MM.1S (cell line): ENCODE measurements around the gene RCHY1.
"Not testable (repeated sequence)": the region's sequence is repeated elsewhere in the genome, so short reads cannot be mapped to it uniquely, and the experiment has no call there.

Experiments
- DNase-seq: peaks from one replicate; pipeline ENCODE4 v3.0.0-alpha.2; 2015
- H2AFZ ChIP-seq: fragments of 300-600 bp; sonication (generic); 2 replicates; pipeline ENCODE4 v1.6.0; 2016; ENCODE audit warnings: antibody characterized with exemption, low read length
- H3F3A ChIP-seq: fragments of 300-600 bp; sonication (generic); 2 replicates; pipeline ENCODE4 v1.6.1; 2016; ENCODE audit warnings: mild to moderate bottlenecking, antibody characterized with exemption, low read length, moderate library complexity, mixed read lengths; ENCODE audit not compliant: insufficient read depth
- H3K27ac ChIP-seq: fragments of 300-600 bp; sonication (generic); 2 replicates; pipeline ENCODE4 v1.5.1; 2016; ENCODE audit warnings: mild to moderate bottlenecking, low read length
- H3K27me3 ChIP-seq: fragments of 300-600 bp; sonication (generic); replicated peaks from 2 replicates; pipeline ENCODE4 v1.6.0; 2016; ENCODE audit warnings: low read length; ENCODE audit not compliant: insufficient read depth
- H3K36me3 ChIP-seq: fragments of 300-600 bp; sonication (generic); replicated peaks from 2 replicates; pipeline ENCODE4 v1.6.1; 2016; ENCODE audit warnings: mild to moderate bottlenecking, low read length, mixed read lengths; ENCODE audit not compliant: insufficient read depth
- H3K4me1 ChIP-seq: fragments of 300-600 bp; sonication (generic); 2 replicates; pipeline ENCODE4 v1.6.1; 2016; ENCODE audit warnings: low read length, mixed read lengths
- H3K4me2 ChIP-seq: fragments of 300-600 bp; sonication (generic); 2 replicates; pipeline ENCODE4 v1.6.0; 2016; ENCODE audit warnings: low read depth, low read length
- H3K4me3 ChIP-seq: fragments of 300-600 bp; sonication (generic); 2 replicates; pipeline ENCODE4 v1.5.1; 2016; ENCODE audit warnings: low read length, mixed read lengths
- H3K79me2 ChIP-seq: fragments of 300-600 bp; sonication (generic); 2 replicates; pipeline ENCODE4 v1.6.1; 2016; ENCODE audit warnings: mixed run types, low read length, mixed read lengths
- H3K9ac ChIP-seq: fragments of 300-600 bp; sonication (generic); 2 replicates; pipeline ENCODE4 v1.6.1; 2016; ENCODE audit warnings: low read length, mixed read lengths
- H3K9me2 ChIP-seq: fragments of 300-600 bp; sonication (generic); replicated peaks from 2 replicates; pipeline ENCODE4 v1.6.1; 2016; ENCODE audit warnings: mild to moderate bottlenecking, low read length, mixed read lengths; ENCODE audit not compliant: insufficient read depth
- H3K9me3 ChIP-seq: fragments of 300-600 bp; sonication (generic); replicated peaks from 2 replicates; pipeline ENCODE4 v1.6.1; 2016; ENCODE audit warnings: mild to moderate bottlenecking, low read length, mixed read lengths; ENCODE audit not compliant: insufficient read depth
- H4K20me1 ChIP-seq: fragments of 300-600 bp; sonication (generic); 2 replicates; pipeline ENCODE4 v1.6.1; 2016; ENCODE audit warnings: mild to moderate bottlenecking, low read length, moderate library complexity, mixed read lengths; ENCODE audit not compliant: insufficient read depth
- CTCF ChIP-seq: fragments of 300-600 bp; sonication (generic); IDR thresholded peaks from 2 replicates; pipeline ENCODE4 v1.5.1; 2016; ENCODE audit warnings: antibody characterized with exemption, low read length, mixed read lengths
- EZH2 ChIP-seq: fragments of 300-600 bp; sonication (generic); optimal IDR thresholded peaks from 2 replicates; pipeline ENCODE3; 2017; ENCODE audit warnings: low read depth, mild to moderate bottlenecking, antibody characterized with exemption, low read length, mixed read lengths
- EZH2phosphoT487 ChIP-seq: fragments of 300-600 bp; sonication (generic); IDR thresholded peaks from 2 replicates; pipeline ENCODE4 v1.6.1; 2018; ENCODE audit warnings: antibody characterized with exemption, low read length

Gene RCHY1

GRCh38 chr4:75542824-75543223 lies 28.6 kb upstream of the RCHY1 start:
- Histone ChIP-seq H3K9me3 (no peaks in the 10 kb centered on the region), H2AFZ (no peak overlapping the region), H3K4me3 (no peak overlapping the region), H3K79me2 (no peaks in the 10 kb centered on the region), H3K9ac (no peak overlapping the region), H3K36me3 (no peaks in the 10 kb centered on the region), H3F3A (no peaks in the 10 kb centered on the region), H3K4me1 (0 out of 2 replicates have a peak, but pooled peaks cover 6% of the 10 kb centered on the region), H3K27me3 (no peaks in the 10 kb centered on the region), H3K9me2 (no peaks in the 10 kb centered on the region), H4K20me1 (no peaks in the 10 kb centered on the region), H3K27ac (no peak overlapping the region), H3K4me2 (no peak overlapping the region)
- TF ChIP-seq EZH2phosphoT487 (no peak), EZH2 (no peak), CTCF (no peak)
- no peak for DNase-seq

- not testable (repeated sequence) for DNase-seq, H3K9me3 ChIP-seq, H3K79me2 ChIP-seq, H3K9me2 ChIP-seq, H3K9ac ChIP-seq, H3K4me3 ChIP-seq, H2AFZ ChIP-seq, H4K20me1 ChIP-seq, H3K27ac ChIP-seq, H3K4me1 ChIP-seq, H3K27me3 ChIP-seq, H3F3A ChIP-seq, H3K36me3 ChIP-seq, H3K4me2 ChIP-seq
These were observed 23.1 kb upstream of the RCHY1 start for GRCh38 chr4:75537308-75537707.

- not testable (repeated sequence) for H4K20me1 ChIP-seq, H3F3A ChIP-seq, H3K4me2 ChIP-seq, H3K9me3 ChIP-seq, H3K4me1 ChIP-seq, H3K9ac ChIP-seq, H3K27me3 ChIP-seq, H3K36me3 ChIP-seq, DNase-seq, H2AFZ ChIP-seq, H3K79me2 ChIP-seq, H3K4me3 ChIP-seq, H3K27ac ChIP-seq, H3K9me2 ChIP-seq
These were observed 19.7 kb upstream of the RCHY1 start for GRCh38 chr4:75533926-75534325.

- H3K79me2 ChIP-seq, DNase-seq, H3K27me3 ChIP-seq, H3K27ac ChIP-seq, H3K9me2 ChIP-seq, H3K4me1 ChIP-seq, H3K4me3 ChIP-seq, H3K9me3 ChIP-seq, H3F3A ChIP-seq, H3K4me2 ChIP-seq, H3K9ac ChIP-seq, H2AFZ ChIP-seq, H4K20me1 ChIP-seq, H3K36me3 ChIP-seq: not testable (repeated sequence)
These were observed 19.2 kb upstream of the RCHY1 start for GRCh38 chr4:75533339-75533887.

- not testable (repeated sequence) for H3F3A ChIP-seq, DNase-seq, H3K4me1 ChIP-seq, H3K9me2 ChIP-seq, H3K36me3 ChIP-seq, H3K4me2 ChIP-seq, H2AFZ ChIP-seq, H3K9me3 ChIP-seq, H3K4me3 ChIP-seq, H3K9ac ChIP-seq, H3K27ac ChIP-seq, H3K79me2 ChIP-seq, H4K20me1 ChIP-seq, H3K27me3 ChIP-seq
These were observed 17.4 kb upstream of the RCHY1 start for GRCh38 chr4:75531536-75532143.
